Kidney (tissue), 14 donors: ENCODE data around the gene HSFX2. TPM values are rescaled to one million over a fixed set of nuclear protein-coding genes. Genes with fewer than 3 reads are reported as not detected.

Source experiments
- DNase-seq, 5 donors: peaks; one replicate each; pipeline ENCODE4 v3.0.0-alpha.2; 2013 to 2020
- FAIRE-seq: peaks from 2 replicates; lab custom pipeline; 2012; peaks lifted over from hg19 to GRCh38; lab: Jason Lieb, UNC
- H3K27ac ChIP-seq, 2 donors: one replicate each; pipeline ENCODE4 v1.7.0; 2013; ENCODE audit warnings: low read depth in 2 of 2, low read length in 2 of 2, inconsistent platforms in 1 of 2
- H3K27me3 ChIP-seq: one replicate; pipeline ENCODE4 v1.7.1; 2013; ENCODE audit warnings: low read length, inconsistent platforms; ENCODE audit not compliant: control insufficient read depth, insufficient read depth
- H3K36me3 ChIP-seq, 3 donors: one replicate each; pipeline versions ENCODE4 v1.7.0 to v1.7.1; 2013; ENCODE audit warnings: low read length in 3 of 3, control low read depth in 1 of 3, inconsistent platforms in 1 of 3; ENCODE audit not compliant: insufficient read depth in 3 of 3, control insufficient read depth in 2 of 3
- H3K4me1 ChIP-seq, 3 donors: one replicate each; pipeline versions ENCODE4 v1.7.0 to v1.7.1; 2013; ENCODE audit warnings: low read length in 3 of 3, inconsistent platforms in 1 of 3, low read depth in 1 of 3; ENCODE audit not compliant: control insufficient read depth in 2 of 3, insufficient read depth in 2 of 3
- H3K4me3 ChIP-seq, 3 donors: one replicate each; pipeline versions ENCODE4 v1.7.0 to v1.8.1; 2013; ENCODE audit warnings: low read length in 3 of 3, control low read depth in 1 of 3, inconsistent platforms in 1 of 3
- H3K9ac ChIP-seq, 3 donors: one replicate each; pipeline versions ENCODE4 v1.7.0 to v1.7.1; 2013; ENCODE audit warnings: low read length in 3 of 3, control low read depth in 1 of 3, inconsistent platforms in 1 of 3
- H3K9me3 ChIP-seq, 3 donors: one replicate each; pipeline versions ENCODE4 v1.7.0 to v1.7.1; 2013; ENCODE audit warnings: low read length in 3 of 3, control low read depth in 1 of 3, inconsistent platforms in 1 of 3; ENCODE audit not compliant: control insufficient read depth in 2 of 3, insufficient read depth in 1 of 3
- CTCF ChIP-seq: IDR thresholded peaks from 3 replicates; pipeline ENCODE4 v1.5.1; 2012; ENCODE audit warnings: mild to moderate bottlenecking, moderate library complexity, borderline replicate concordance; ENCODE audit not compliant: insufficient read depth; ENCODE audit errors: extremely low read depth
- intact Hi-C: fragments of 100-400 bp; cut with DNase I; formaldehyde crosslinking; loops from one replicate; pipeline ENCODE4 v1.11.1; 2022
- polyA plus RNA-seq: library from polyadenylated mRNA; stranded (reverse); fragments of 350-450 nt; fragmentation: Illumina TruSeq; extraction: RNeasy Lipid Tissue Mini Kit (QIAGEN cat#74804); gene quantifications from one replicate; pipeline ENCODE4 v1.2.3, GENCODE V29; 2014; ENCODE audit warnings: low read depth, low replicate concordance; ENCODE audit not compliant: insufficient read depth
- total RNA-seq: library from RNA; stranded (reverse); fragmentation: NEBNext Ultra II Directional; extraction: Animal tissue kit (Norgen Biotek cat#: 25700); gene quantifications from one replicate; pipeline ENCODE4 v1.2.1, GENCODE V29; 2021
- donor health status: control.
- donor health status: control.
- donor health status: control.
- donor health status: control.
- donor health status: control.
- donor health status: DM: yes; HTN: yes; CAD: no.
- donor health status: Normal renal cell carcinoma (clear cell type).

Gene HSFX2
- total and polyA plus RNA-seq, 2 donors from 2014 or later = 0.79 to 0.97 TPM

GRCh38 chrX:149631234-149632165 lies 36.4 kb upstream of the HSFX2 start, which contains the start of gene TMEM185A:
TMEM185A (minus strand) TSS chrX:149631792; CDS start chrX:149631580, 212 bp downstream.
- intact Hi-C loops = no loop called here

GRCh38 chrX:149630681-149631233 lies 35.6 kb upstream of the HSFX2 start:
- DNase-seq (peak in 3 of 5 donors; percentile 32 to 54 (median 33)), FAIRE-seq (no peak)
- Histone ChIP-seq H3K9ac (peak overlapping the region in 2 of 3 donors; percentile 4 to 47), H3K9me3 (no peaks in the 10 kb centered on the region), H3K4me1 (peaks cover 0 to 7% (median 0%) of the 10 kb centered on the region in 3 donors), H3K27ac (no peak overlapping the region), H3K36me3 (no peaks in the 10 kb centered on the region), H3K4me3 (peak overlapping the region; percentile 50 to 77 (median 74)), H3K27me3 (no peaks in the 10 kb centered on the region)
- intact Hi-C loops = no loop called here
- no peak for TF ChIP-seq CTCF

More at GRCh38 chrX:149631234-149632165, 36.4 kb upstream of the HSFX2 start, which contains the start of gene TMEM185A:
- H3K9ac ChIP-seq = peak within 1 kb of the TSS; percentile 46 to 48 (median 47)
- H3K4me1 ChIP-seq = peaks cover 0 to 7% (median 0%) of the 10 kb centered on the region in 3 donors
- no peak within 1 kb of the TSS for H3K27ac ChIP-seq
- H3K36me3 ChIP-seq = no peaks in the 10 kb centered on the region
- no peaks in the 10 kb centered on the region for H3K27me3 ChIP-seq
- H3K4me3 ChIP-seq = peak within 1 kb of the TSS; percentile 52 to 77 (median 74)
- no peaks in the 10 kb centered on the region for H3K9me3 ChIP-seq
- DNase-seq (peak; percentile 69 to 89 (median 81)), FAIRE-seq (no peak)
- no peak for TF ChIP-seq CTCF

- Histone ChIP-seq H3K9ac (no peak overlapping the region), H3K27me3 (no peaks in the 10 kb centered on the region), H3K36me3 (no peaks in the 10 kb centered on the region), H3K27ac (no peak overlapping the region), H3K9me3 (no peaks in the 10 kb centered on the region), H3K4me1 (peaks cover 0 to 7% (median 0%) of the 10 kb centered on the region in 3 donors), H3K4me3 (peak overlapping the region in 2 of 3 donors; percentile 34 to 74)
- DNase-seq (no peak), FAIRE-seq (no peak)
- intact Hi-C loops = no loop called here
- no peak for TF ChIP-seq CTCF
These were observed 34.7 kb upstream of the HSFX2 start for GRCh38 chrX:149629730-149630387.
